ENCODE results near the gene CTAGE9.
"Not testable (repeated sequence)": the region's sequence is repeated elsewhere in the genome, so short reads cannot be mapped to it uniquely, and the experiment has no call there.

CTAGE9 gene

GRCh38 chr6:131710917-131711316 lies at the start of gene CTAGE9:
Gene CTAGE9 (minus strand): TSS chr6:131711017. CDS start chr6:131711017, 0 bp downstream.
- DNase-seq (ENCODE audit: low read depth) = not testable (repeated sequence)

- DNase-seq (ENCODE audit: low read depth) = no peak
These were observed 48.1 kb upstream of the CTAGE9 start for GRCh38 chr6:131758920-131759319.

GRCh38 chr6:131756039-131756438 lies 45.2 kb upstream of the CTAGE9 start:
- DNase-seq (ENCODE audit: low read depth) = no peak

- no peak for DNase-seq (ENCODE audit: low read depth)
These were observed 44.8 kb upstream of the CTAGE9 start for GRCh38 chr6:131755597-131755996.

- no peak for DNase-seq (ENCODE audit: low read depth)
These were observed 44.1 kb upstream of the CTAGE9 start for GRCh38 chr6:131754715-131755567.

GRCh38 chr6:131754088-131754487 lies 43.3 kb upstream of the CTAGE9 start:
- DNase-seq (ENCODE audit: low read depth) = no peak

GRCh38 chr6:131751012-131751715 lies 40.3 kb upstream of the CTAGE9 start:
- DNase-seq (ENCODE audit: low read depth) = not testable (repeated sequence)

GRCh38 chr6:131749023-131749422 lies 38.2 kb upstream of the CTAGE9 start:
- no peak for DNase-seq (ENCODE audit: low read depth)

GRCh38 chr6:131747821-131748353 lies 37.1 kb upstream of the CTAGE9 start:
- DNase-seq (ENCODE audit: low read depth) = no peak

- DNase-seq (ENCODE audit: low read depth) = no peak
These were observed 34.7 kb upstream of the CTAGE9 start for GRCh38 chr6:131745476-131745875.

GRCh38 chr6:131744432-131745287 lies 33.8 kb upstream of the CTAGE9 start:
- no peak for DNase-seq (ENCODE audit: low read depth)

- no peak for DNase-seq (ENCODE audit: low read depth)
These were observed 31.0 kb upstream of the CTAGE9 start for GRCh38 chr6:131741688-131742393.

GRCh38 chr6:131740161-131740560 lies 29.3 kb upstream of the CTAGE9 start:
- no peak for DNase-seq (ENCODE audit: low read depth)

- no peak for DNase-seq (ENCODE audit: low read depth)
These were observed 28.3 kb upstream of the CTAGE9 start for GRCh38 chr6:131739136-131739535.

GRCh38 chr6:131736811-131737210 lies 26.0 kb upstream of the CTAGE9 start:
- DNase-seq (ENCODE audit: low read depth) = no peak

- no peak for DNase-seq (ENCODE audit: low read depth)
These were observed 25.3 kb upstream of the CTAGE9 start for GRCh38 chr6:131736003-131736596.

GRCh38 chr6:131733376-131734016 lies 22.7 kb upstream of the CTAGE9 start:
- no peak for DNase-seq (ENCODE audit: low read depth)

- no peak for DNase-seq (ENCODE audit: low read depth)
These were observed 20.4 kb upstream of the CTAGE9 start for GRCh38 chr6:131731224-131731623.

- DNase-seq (ENCODE audit: low read depth) = no peak
These were observed 19.4 kb upstream of the CTAGE9 start for GRCh38 chr6:131730264-131730663.

- DNase-seq (ENCODE audit: low read depth) = no peak
These were observed 18.7 kb upstream of the CTAGE9 start for GRCh38 chr6:131729550-131729949.
